ENCODE data around the gene FBN2.
"Not testable (repeated sequence)": the region's sequence is repeated elsewhere in the genome, so short reads cannot be mapped to it uniquely, and the experiment has no call there.

Gene FBN2

GRCh38 chr5:128535251-128535650 lies 2.8 kb downstream of the FBN2 start:
- DNase-seq (ENCODE audit: low read depth in 3 of 3, low spot score in 1 of 3) = no peak

GRCh38 chr5:128534726-128535125 lies 3.3 kb downstream of the FBN2 start:
- no peak for DNase-seq (ENCODE audit: low read depth in 3 of 3, low spot score in 1 of 3)

- DNase-seq (ENCODE audit: low read depth in 3 of 3, low spot score in 1 of 3) = no peak
These were observed 5.3 kb downstream of the FBN2 start for GRCh38 chr5:128532776-128533175.

GRCh38 chr5:128532127-128532526 lies 5.9 kb downstream of the FBN2 start:
- no peak for DNase-seq (ENCODE audit: low read depth in 3 of 3, low spot score in 1 of 3)

GRCh38 chr5:128528637-128529255 lies 9.3 kb downstream of the FBN2 start:
- no peak for DNase-seq (ENCODE audit: low read depth in 3 of 3, low spot score in 1 of 3)

- no peak for DNase-seq (ENCODE audit: low read depth in 3 of 3, low spot score in 1 of 3)
These were observed 9.9 kb downstream of the FBN2 start for GRCh38 chr5:128528126-128528525.

- no peak for DNase-seq (ENCODE audit: low read depth in 3 of 3, low spot score in 1 of 3)
These were observed 11.0 kb downstream of the FBN2 start for GRCh38 chr5:128527077-128527476.

GRCh38 chr5:128522336-128522735 lies 15.7 kb downstream of the FBN2 start:
- no peak for DNase-seq (ENCODE audit: low read depth in 3 of 3, low spot score in 1 of 3)

GRCh38 chr5:128519827-128520226 lies 18.2 kb downstream of the FBN2 start:
- DNase-seq (ENCODE audit: low read depth in 3 of 3, low spot score in 1 of 3) = no peak

GRCh38 chr5:128516978-128517377 lies 21.1 kb downstream of the FBN2 start:
- no peak for DNase-seq (ENCODE audit: low read depth in 3 of 3, low spot score in 1 of 3)

- no peak for DNase-seq (ENCODE audit: low read depth in 3 of 3, low spot score in 1 of 3)
These were observed 24.2 kb downstream of the FBN2 start for GRCh38 chr5:128513806-128514205.

GRCh38 chr5:128512894-128513293 lies 25.2 kb downstream of the FBN2 start:
- no peak for DNase-seq (ENCODE audit: low read depth in 3 of 3, low spot score in 1 of 3)

- no peak for DNase-seq (ENCODE audit: low read depth in 3 of 3, low spot score in 1 of 3)
These were observed 31.4 kb downstream of the FBN2 start for GRCh38 chr5:128506643-128507042.

- DNase-seq (ENCODE audit: low read depth in 3 of 3, low spot score in 1 of 3) = not testable (repeated sequence)
These were observed 34.3 kb downstream of the FBN2 start for GRCh38 chr5:128503727-128504126.

GRCh38 chr5:128498844-128499455 lies 39.1 kb downstream of the FBN2 start:
- DNase-seq (ENCODE audit: low read depth in 3 of 3, low spot score in 1 of 3) = no peak

- DNase-seq (ENCODE audit: low read depth in 3 of 3, low spot score in 1 of 3) = no peak
These were observed 43.5 kb downstream of the FBN2 start for GRCh38 chr5:128494516-128494915.

GRCh38 chr5:128493657-128494329 lies 44.3 kb downstream of the FBN2 start:
- DNase-seq (ENCODE audit: low read depth in 3 of 3, low spot score in 1 of 3) = no peak

GRCh38 chr5:128491291-128491690 lies 46.8 kb downstream of the FBN2 start:
- DNase-seq (ENCODE audit: low read depth in 3 of 3, low spot score in 1 of 3) = no peak

- DNase-seq (ENCODE audit: low read depth in 3 of 3, low spot score in 1 of 3) = no peak
These were observed 47.3 kb downstream of the FBN2 start for GRCh38 chr5:128490761-128491160.

- DNase-seq (ENCODE audit: low read depth in 3 of 3, low spot score in 1 of 3) = no peak
These were observed 51.0 kb downstream of the FBN2 start for GRCh38 chr5:128487041-128487440.

GRCh38 chr5:128483738-128484137 lies 54.3 kb downstream of the FBN2 start:
- no peak for DNase-seq (ENCODE audit: low read depth in 3 of 3, low spot score in 1 of 3)

GRCh38 chr5:128480906-128481633 lies 57.0 kb downstream of the FBN2 start:
- no peak for DNase-seq (ENCODE audit: low read depth in 3 of 3, low spot score in 1 of 3)

Measured in stimulated activated CD4-positive, alpha-beta T cell treated with anti-CD3 and anti-CD28 coated beads, TNF-alpha, amount 100 ng/mL, for 1 hour (primary cell).